Mucosa of stomach (tissue), 1 donor: ENCODE data around the gene HIGD2B.
"Not testable (repeated sequence)": the region's sequence is repeated elsewhere in the genome, so short reads cannot be mapped to it uniquely, and the experiment has no call there.

Experiments
- H3K27me3 ChIP-seq: one replicate; pipeline ENCODE4 v1.7.0; 2013; ENCODE audit warnings: mild to moderate bottlenecking, low read length; ENCODE audit not compliant: control insufficient read depth, insufficient read depth
- H3K36me3 ChIP-seq: one replicate; pipeline ENCODE4 v1.7.0; 2013; ENCODE audit warnings: low read length; ENCODE audit not compliant: control insufficient read depth, insufficient read depth
- H3K4me1 ChIP-seq: one replicate; pipeline ENCODE4 v1.7.0; 2013; ENCODE audit warnings: mild to moderate bottlenecking, low read length; ENCODE audit not compliant: control insufficient read depth, insufficient read depth
- H3K4me3 ChIP-seq: one replicate; pipeline ENCODE4 v1.7.0; 2013; ENCODE audit warnings: low read length
- H3K9ac ChIP-seq: one replicate; pipeline ENCODE4 v1.7.0; 2013; ENCODE audit warnings: mild to moderate bottlenecking, low read length, moderate library complexity
- H3K9me3 ChIP-seq: one replicate; pipeline ENCODE4 v1.7.0; 2013; ENCODE audit warnings: mild to moderate bottlenecking, low read length, moderate library complexity; ENCODE audit not compliant: control insufficient read depth
- donor health status: Pancreatic carcinoma.

HIGD2B gene

DNA sequence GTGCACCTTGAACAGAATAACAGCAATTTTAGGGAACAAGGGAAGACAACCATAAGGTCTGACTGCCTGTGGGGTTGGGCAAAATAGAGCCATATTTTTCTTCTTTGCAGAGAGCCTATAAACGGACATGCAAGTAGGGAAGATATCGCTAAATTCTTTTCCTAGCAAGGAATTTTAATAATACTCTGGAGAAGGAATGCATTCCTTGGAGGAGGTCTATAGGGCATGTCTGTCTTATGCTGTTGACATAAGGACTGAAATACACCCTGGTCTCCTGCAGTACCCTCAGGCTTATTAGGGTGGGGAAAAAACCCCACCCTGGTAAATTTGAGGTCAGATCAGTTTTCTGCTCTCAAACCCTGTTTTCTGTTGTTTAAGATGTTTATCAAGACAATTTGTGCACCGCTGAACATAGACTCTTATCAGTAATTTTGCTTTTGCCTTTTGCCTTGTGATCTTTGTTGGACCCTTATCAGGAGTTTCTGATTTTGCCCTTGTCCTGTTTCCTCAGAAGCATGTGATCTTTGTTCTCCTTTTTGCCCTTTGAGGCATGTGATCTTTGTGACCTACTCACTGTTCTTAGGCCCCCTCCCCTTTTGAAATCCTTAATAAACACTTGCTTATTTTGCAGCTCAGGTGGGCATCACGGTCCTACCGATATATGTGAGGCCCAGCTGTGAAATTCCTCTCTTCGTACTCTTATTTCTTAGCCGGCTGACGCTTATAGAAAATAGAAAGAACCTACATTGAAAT, 22.7 kb upstream of the HIGD2B start:
- H3K4me1 ChIP-seq, H3K9ac ChIP-seq, H3K9me3 ChIP-seq, H3K4me3 ChIP-seq, H3K27me3 ChIP-seq, H3K36me3 ChIP-seq: not testable (repeated sequence)

DNA sequence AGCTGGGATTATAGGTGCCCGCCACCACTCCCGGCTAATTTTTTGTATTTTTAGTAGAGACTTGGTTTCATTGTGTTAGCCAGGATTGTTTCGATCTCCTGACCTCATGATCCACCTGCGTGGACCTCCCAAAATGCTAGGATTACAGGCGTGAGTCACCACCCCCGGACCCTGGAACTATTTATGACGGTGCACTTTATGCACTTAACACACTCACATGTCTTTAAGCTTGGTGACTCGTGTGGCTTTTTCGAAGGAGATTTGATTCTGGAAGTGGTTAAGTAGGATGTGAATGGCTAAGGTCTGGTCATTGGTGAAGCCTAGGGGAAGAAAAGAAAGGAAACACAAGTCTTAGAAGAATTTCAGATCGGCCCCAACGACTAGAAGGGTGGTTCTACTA, 20.3 kb upstream of the HIGD2B start:
- Histone ChIP-seq H3K27me3 (no peaks in the 10 kb centered on the region), H3K36me3 (no peaks in the 10 kb centered on the region), H3K4me3 (no peak overlapping the region), H3K9ac (no peak overlapping the region), H3K4me1 (no peaks in the 10 kb centered on the region), H3K9me3 (no peaks in the 10 kb centered on the region)

DNA sequence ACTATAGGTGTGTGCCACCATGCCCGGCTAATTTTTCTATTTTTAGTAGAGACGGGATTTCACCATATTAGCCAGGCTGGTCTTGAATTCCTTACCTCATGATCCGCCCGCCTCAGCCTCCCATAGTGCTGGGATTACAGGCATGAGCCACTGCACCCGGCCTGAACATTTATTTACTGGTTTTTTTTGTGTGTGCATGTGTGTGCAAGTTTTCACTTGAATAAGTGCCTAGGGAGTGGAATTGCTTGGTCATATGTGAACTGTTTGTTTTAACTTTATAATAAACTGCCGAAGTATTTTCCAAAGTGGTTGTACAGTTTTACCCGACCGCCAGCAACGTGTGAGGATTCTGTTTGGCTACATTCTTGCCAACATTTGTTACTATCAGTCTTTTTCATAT, 14.1 kb upstream of the HIGD2B start:
- Histone ChIP-seq H3K27me3 (no peaks in the 10 kb centered on the region), H3K36me3 (no peaks in the 10 kb centered on the region), H3K4me3 (no peak overlapping the region), H3K9me3 (no peaks in the 10 kb centered on the region), H3K9ac (no peak overlapping the region), H3K4me1 (no peaks in the 10 kb centered on the region)

DNA sequence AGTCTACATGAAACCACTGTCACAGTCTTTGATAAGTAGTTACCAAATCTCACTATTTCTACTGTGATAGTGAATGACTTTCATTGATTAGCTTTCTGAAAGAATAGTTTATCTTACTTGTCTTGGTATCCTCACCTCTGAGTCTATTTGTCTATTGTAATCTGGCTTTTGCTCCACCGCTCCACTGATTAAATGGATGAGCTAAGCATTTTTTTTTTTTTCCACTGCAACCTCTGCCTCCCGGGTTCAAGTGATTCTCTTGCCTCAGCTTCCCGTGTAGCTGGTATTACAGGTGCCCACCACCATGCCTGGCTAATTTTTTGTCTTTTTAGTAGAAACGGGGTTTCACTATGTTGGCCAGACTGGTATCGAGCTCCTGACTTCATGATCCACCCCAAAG, 13.0 kb upstream of the HIGD2B start:
- no peaks in the 10 kb centered on the region for H3K4me1 ChIP-seq
- no peaks in the 10 kb centered on the region for H3K27me3 ChIP-seq
- H3K4me3 ChIP-seq, result no peak overlapping the region
- no peaks in the 10 kb centered on the region for H3K9me3 ChIP-seq
- no peaks in the 10 kb centered on the region for H3K36me3 ChIP-seq
- no peak overlapping the region for H3K9ac ChIP-seq

DNA sequence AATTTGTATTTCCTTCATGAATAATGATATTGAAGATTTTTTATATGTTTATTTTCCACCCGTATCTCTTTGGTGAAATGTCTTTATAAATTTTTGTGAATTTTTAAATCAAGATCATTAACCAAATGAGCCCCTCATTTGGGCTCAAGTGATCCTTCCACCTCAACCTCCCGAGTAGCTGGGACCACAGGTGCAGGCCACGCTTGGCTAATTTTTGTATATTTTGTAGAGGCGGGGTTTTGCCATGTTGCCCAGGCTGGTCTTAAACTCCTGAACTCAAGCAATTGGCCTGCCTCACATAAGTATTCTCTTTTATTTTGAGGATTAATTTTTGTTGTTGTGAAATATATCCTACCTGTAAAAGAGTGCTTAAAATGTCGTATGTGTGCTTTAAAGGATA, 5.0 kb upstream of the HIGD2B start:
- no peaks in the 10 kb centered on the region for H3K27me3 ChIP-seq
- H3K9me3 ChIP-seq, result no peaks in the 10 kb centered on the region
- H3K36me3 ChIP-seq, result no peaks in the 10 kb centered on the region
- H3K4me3 ChIP-seq, result no peak overlapping the region
- H3K4me1 ChIP-seq, result no peaks in the 10 kb centered on the region
- no peak overlapping the region for H3K9ac ChIP-seq

DNA sequence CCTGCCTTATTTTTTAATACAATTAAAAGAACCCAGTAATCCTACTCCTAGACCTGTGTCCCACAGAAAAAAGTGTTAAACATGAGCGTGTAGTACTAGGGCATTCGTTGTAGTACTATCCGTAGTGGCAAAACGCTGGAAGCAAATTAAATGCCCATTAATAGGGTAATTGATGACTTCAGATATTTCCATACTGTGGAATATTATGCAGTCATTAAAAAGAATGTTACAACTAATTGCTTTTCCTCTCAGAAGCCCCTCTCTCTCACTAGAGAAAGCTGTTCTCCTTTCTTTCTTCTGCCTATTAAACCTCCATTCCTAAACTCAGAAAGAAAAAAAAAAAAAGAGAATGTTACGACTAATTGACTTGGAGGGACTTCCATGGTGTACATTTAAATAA, 2.7 kb upstream of the HIGD2B start:
- no peaks in the 10 kb centered on the region for H3K27me3 ChIP-seq
- no peak overlapping the region for H3K4me3 ChIP-seq
- H3K9me3 ChIP-seq, result no peaks in the 10 kb centered on the region
- peaks cover 4% of the 10 kb centered on the region for H3K4me1 ChIP-seq
- no peak overlapping the region for H3K9ac ChIP-seq
- no peaks in the 10 kb centered on the region for H3K36me3 ChIP-seq

DNA sequence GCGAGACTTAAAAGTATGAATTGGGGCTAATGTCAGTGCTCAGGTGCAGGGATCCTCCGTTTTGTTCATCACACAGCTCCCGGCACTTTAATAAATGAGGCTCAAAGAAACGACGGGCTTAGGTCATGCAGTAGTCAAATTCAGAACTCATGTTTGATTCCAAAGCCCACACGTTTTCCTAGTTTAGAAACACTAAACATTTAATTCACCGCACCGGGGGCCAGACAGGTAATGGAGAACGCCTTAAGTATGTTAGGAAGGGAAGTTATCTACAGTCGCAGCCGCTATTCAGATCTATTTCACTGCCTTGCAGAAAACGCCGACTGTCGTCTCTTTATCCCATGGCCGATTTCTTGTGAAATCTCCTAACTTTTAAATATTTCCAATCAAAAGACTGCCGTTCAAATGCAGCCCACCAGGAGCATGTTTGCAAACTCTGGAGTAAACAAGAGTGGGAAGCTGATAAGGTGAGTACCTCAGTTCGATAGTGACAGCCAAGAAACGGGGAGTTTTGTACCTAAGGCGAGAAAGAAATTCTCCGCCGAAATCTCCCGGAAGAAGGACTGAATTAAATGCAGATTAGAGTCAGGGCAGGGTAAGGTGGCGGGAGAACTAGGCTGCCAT, 569 bp downstream of the HIGD2B start:
- Histone ChIP-seq H3K9ac (peak overlapping the region; percentile 92), H3K4me1 (peaks cover 4% of the 10 kb centered on the region), H3K9me3 (no peaks in the 10 kb centered on the region), H3K36me3 (no peaks in the 10 kb centered on the region), H3K4me3 (peak overlapping the region; percentile 94), H3K27me3 (no peaks in the 10 kb centered on the region)

DNA sequence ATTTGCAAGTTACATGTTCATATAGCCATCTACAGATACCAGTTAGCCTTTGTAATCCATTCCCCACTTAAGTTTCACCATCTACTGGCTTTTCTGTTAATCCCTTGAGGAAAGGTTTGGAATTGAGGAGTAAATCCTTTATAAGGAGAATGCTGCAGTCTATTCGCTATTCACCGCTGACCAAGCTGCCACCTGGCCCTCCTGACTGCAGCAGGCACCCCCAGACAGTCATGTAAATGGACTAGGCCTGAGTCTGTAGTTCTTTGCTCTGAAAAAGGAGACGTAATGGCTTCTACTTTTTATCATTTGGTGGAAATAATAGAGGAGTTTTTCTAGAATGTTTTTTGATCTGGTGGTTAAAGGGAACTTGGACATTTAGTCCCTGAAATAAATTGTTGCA, 3.2 kb downstream of the HIGD2B start:
- H3K9ac ChIP-seq, result no peak overlapping the region
- H3K36me3 ChIP-seq, result no peaks in the 10 kb centered on the region
- H3K9me3 ChIP-seq, result no peaks in the 10 kb centered on the region
- peaks cover 4% of the 10 kb centered on the region for H3K27me3 ChIP-seq
- no peak overlapping the region for H3K4me3 ChIP-seq
- H3K4me1 ChIP-seq, result peaks cover 4% of the 10 kb centered on the region

DNA sequence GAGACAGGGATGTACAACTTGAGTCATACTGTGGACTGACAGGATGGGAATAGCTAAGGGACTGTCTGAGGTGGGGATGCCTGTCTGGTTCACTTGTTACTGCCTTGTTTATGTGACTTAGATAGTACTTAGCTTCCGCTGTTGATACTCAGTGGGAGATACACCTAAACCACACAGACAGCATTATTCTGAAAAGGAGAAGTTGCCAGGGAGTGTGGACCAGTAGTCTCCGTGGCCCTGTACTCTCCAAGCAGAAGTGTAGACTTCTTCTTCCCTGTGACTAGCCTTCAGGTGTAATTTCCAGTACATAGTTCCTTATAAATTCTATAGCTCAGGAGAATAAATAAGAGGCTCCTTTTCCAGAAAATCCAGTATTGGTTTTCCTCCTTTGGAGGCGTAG, 5.1 kb downstream of the HIGD2B start:
- Histone ChIP-seq H3K9me3 (no peaks in the 10 kb centered on the region), H3K9ac (no peak overlapping the region), H3K4me3 (no peak overlapping the region), H3K36me3 (no peaks in the 10 kb centered on the region), H3K27me3 (peaks cover 4% of the 10 kb centered on the region), H3K4me1 (peaks cover 4% of the 10 kb centered on the region)

DNA sequence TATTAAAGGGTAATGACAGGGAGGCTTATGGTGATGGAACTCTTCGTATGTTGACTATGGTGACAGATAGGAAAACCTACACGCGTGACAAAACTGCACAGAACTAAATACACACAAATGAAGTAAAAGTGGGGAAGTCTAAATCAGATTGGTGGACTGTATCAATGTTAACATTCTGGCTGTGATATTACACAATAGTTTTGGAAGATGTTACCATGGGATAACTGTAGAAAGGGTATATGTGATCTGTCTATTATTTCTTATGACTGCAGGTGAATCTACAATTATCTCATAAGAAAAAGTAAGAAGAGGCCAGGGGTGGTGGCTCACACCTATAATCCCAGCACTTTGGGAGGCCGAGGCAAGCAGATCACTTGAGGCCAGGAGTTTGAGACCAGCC, 9.1 kb downstream of the HIGD2B start:
- Histone ChIP-seq H3K4me3 (no peak overlapping the region), H3K36me3 (no peaks in the 10 kb centered on the region), H3K27me3 (peaks cover 4% of the 10 kb centered on the region), H3K4me1 (no peaks in the 10 kb centered on the region), H3K9ac (no peak overlapping the region), H3K9me3 (no peaks in the 10 kb centered on the region)

DNA sequence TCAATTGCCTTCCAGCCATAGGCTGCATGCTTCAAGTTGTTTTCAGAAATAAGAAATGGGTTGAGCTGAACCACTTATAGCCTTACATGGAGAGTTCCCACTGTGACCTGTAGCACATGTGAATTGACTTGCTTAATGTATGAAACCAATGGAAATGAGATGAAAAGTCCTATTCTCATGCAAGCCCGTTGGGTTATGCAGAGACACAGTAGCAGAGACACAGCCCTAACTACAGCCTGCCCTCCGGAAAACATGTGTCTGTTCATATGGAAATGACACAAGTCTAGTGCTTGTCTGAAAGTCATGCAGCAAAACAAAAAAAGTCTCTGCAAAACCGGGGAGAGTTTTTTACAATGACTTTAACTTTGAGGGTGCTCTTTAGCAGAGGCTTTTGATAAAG, 14.5 kb downstream of the HIGD2B start:
- Histone ChIP-seq H3K36me3 (no peaks in the 10 kb centered on the region), H3K4me3 (no peak overlapping the region), H3K9me3 (no peaks in the 10 kb centered on the region), H3K27me3 (no peaks in the 10 kb centered on the region), H3K4me1 (peaks cover 6% of the 10 kb centered on the region), H3K9ac (no peak overlapping the region)

DNA sequence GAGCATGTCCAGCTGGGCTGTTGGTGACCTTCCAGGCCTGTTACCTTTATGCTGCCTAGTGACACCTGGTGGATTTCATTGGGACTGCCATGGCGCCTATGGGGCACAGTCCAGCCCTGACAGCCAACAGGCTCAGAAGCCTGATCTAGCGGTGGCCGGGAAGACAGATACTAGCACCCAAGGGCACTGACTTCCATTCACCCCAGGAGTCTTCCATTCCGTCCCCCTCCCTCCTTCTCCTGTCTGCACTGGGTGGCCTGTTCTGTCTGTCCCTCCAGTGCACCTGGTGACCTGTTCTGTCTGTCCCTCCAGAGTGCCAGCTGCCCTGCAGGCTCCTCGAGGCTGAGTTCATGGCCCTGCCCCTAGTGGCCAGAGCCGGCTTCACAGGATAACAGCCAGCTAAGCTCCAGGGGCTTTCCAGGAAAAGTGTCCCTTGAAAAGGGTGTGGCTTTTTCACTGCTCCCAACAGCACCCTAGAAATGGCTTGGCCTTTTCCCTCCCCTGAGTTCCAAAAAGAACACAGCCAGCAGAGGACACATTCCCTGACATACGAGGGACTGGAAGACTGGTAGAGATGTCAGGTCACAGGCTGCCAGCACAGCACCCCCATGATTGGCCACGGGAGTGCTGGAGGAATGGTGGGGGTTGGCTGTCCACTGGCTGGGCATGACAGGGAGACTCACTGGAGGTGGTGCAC, 15.2 kb downstream of the HIGD2B start:
- not testable (repeated sequence) for H3K9ac ChIP-seq, H3K4me1 ChIP-seq, H3K9me3 ChIP-seq, H3K36me3 ChIP-seq, H3K27me3 ChIP-seq
- peak overlapping the region; percentile 38 for H3K4me3 ChIP-seq
